Esophagus (tissue), 2 donors: ENCODE data around the gene RPS28. TPM values are rescaled to one million over a fixed set of nuclear protein-coding genes. Genes with fewer than 3 reads are reported as not detected.

ENCODE experiments used
- H3K27ac ChIP-seq, 2 donors: one replicate each; pipeline ENCODE4 v1.5.1; 2013; ENCODE audit warnings: low read depth in 2 of 2, mild to moderate bottlenecking in 2 of 2, inconsistent platforms in 1 of 2, low read length in 1 of 2, moderate library complexity in 1 of 2
- H3K27me3 ChIP-seq, 2 donors: one replicate each; pipeline ENCODE4 v1.6.1; 2013; ENCODE audit warnings: low read length in 2 of 2, control low read depth in 1 of 2, mild to moderate bottlenecking in 1 of 2; ENCODE audit not compliant: insufficient read depth in 2 of 2, control insufficient read depth in 1 of 2
- H3K36me3 ChIP-seq, 2 donors: one replicate each; pipeline ENCODE4 v1.6.1; 2013; ENCODE audit warnings: low read length in 1 of 2; ENCODE audit not compliant: control insufficient read depth in 2 of 2, insufficient read depth in 2 of 2
- H3K4me1 ChIP-seq, 2 donors: one replicate each; pipeline ENCODE4 v1.6.1; 2013; ENCODE audit warnings: low read length in 1 of 2; ENCODE audit not compliant: control insufficient read depth in 2 of 2, insufficient read depth in 2 of 2
- H3K4me3 ChIP-seq, 2 donors: one replicate each; pipeline ENCODE4 v1.5.1; 2013; ENCODE audit warnings: low read length in 2 of 2, mild to moderate bottlenecking in 2 of 2, low read depth in 1 of 2, moderate library complexity in 1 of 2
- H3K9me3 ChIP-seq, 2 donors: one replicate each; pipeline ENCODE4 v1.6.1; 2013; ENCODE audit warnings: mild to moderate bottlenecking in 2 of 2, low read depth in 1 of 2, low read length in 1 of 2, moderate library complexity in 1 of 2; ENCODE audit not compliant: control insufficient read depth in 2 of 2, insufficient read depth in 1 of 2
- WGBS, 2 donors: extraction: QIAGEN DNeasy Blood & Tissue Kit; methylation state at CpG; one replicate each; pipeline ENCODE4 v1.1.7; 2013; 5-methylcytosine and 5-hydroxymethylcytosine counted together
- polyA plus RNA-seq, 2 donors: library from polyadenylated mRNA; stranded (reverse); fragments of 200-250 nt; gene quantifications; one replicate each; pipeline ENCODE4 v1.2.3, GENCODE V29; 2013
- donor health status: healthy with polysubstance abuse.
- donor health status: Bipolar disorder and iron deficiency.

RPS28 gene
- polyA plus RNA-seq, 2 donors: 725 to 804 TPM

- Histone ChIP-seq H3K27me3 (no peaks in the 10 kb centered on the region), H3K36me3 (peaks cover 5 to 16% of the 10 kb centered on the region in 2 donors), H3K9me3 (peaks cover 0 to 2% of the 10 kb centered on the region in 2 donors), H3K27ac (no peak overlapping the region), H3K4me1 (peaks cover 2 to 12% of the 10 kb centered on the region in 2 donors), H3K4me3 (peak overlapping the region in 1 of 2 donors; percentile 91)
- 79 to 82% methylated on average over 19 of the region's 19 CpGs for WGBS, 2 donors
Observed at GRCh38 chr19:8319807-8320520, 1.3 kb upstream of the RPS28 start.

GRCh38 chr19:8320564-8321066, 681 bp upstream of the RPS28 start:
- peak overlapping the region; percentile 91 to 94 for H3K4me3 ChIP-seq
- peaks cover 2 to 13% of the 10 kb centered on the region in 2 donors for H3K4me1 ChIP-seq
- peaks cover 0 to 2% of the 10 kb centered on the region in 2 donors for H3K9me3 ChIP-seq
- 1 to 2% methylated on average over 16 of the region's 16 CpGs for WGBS, 2 donors
- peak overlapping the region; percentile 92 to 95 for H3K27ac ChIP-seq
- no peaks in the 10 kb centered on the region for H3K27me3 ChIP-seq
- peaks cover 2 to 15% of the 10 kb centered on the region in 2 donors for H3K36me3 ChIP-seq

- Histone ChIP-seq H3K4me1 (peaks cover 2 to 13% of the 10 kb centered on the region in 2 donors), H3K36me3 (peaks cover 2 to 13% of the 10 kb centered on the region in 2 donors), H3K27me3 (no peaks in the 10 kb centered on the region), H3K9me3 (peaks cover 0 to 7% of the 10 kb centered on the region in 2 donors), H3K4me3 (peak overlapping the region; percentile 91 to 94), H3K27ac (peak overlapping the region; percentile 87 to 95)
- 11 to 12% methylated on average over 27 to 30 of the region's 30 CpGs for WGBS, 2 donors
Observed at GRCh38 chr19:8321986-8322637, 816 bp downstream of the RPS28 start.

GRCh38 chr19:8322638-8322997, 1.3 kb downstream of the RPS28 start:
- peaks cover 2 to 13% of the 10 kb centered on the region in 2 donors for H3K36me3 ChIP-seq
- no peaks in the 10 kb centered on the region for H3K27me3 ChIP-seq
- H3K9me3 ChIP-seq: peaks cover 0 to 8% of the 10 kb centered on the region in 2 donors
- peaks cover 2 to 13% of the 10 kb centered on the region in 2 donors for H3K4me1 ChIP-seq
- 47 to 55% methylated on average over 7 of the region's 7 CpGs for WGBS, 2 donors
- peak overlapping the region; percentile 91 to 94 for H3K4me3 ChIP-seq
- peak overlapping the region in 1 of 2 donors; percentile 33 for H3K27ac ChIP-seq

- Histone ChIP-seq H3K4me1 (peaks cover 2 to 13% of the 10 kb centered on the region in 2 donors), H3K36me3 (peaks cover 2 to 13% of the 10 kb centered on the region in 2 donors), H3K9me3 (peaks cover 0 to 8% of the 10 kb centered on the region in 2 donors), H3K4me3 (no peak overlapping the region), H3K27ac (no peak overlapping the region), H3K27me3 (no peaks in the 10 kb centered on the region)
- 90 to 93% methylated on average over 1 of the region's 1 CpG for WGBS, 2 donors
Observed at GRCh38 chr19:8323781-8324185, 2.5 kb downstream of the RPS28 start.

GRCh38 chr19:8324186-8325050, 3.1 kb downstream of the RPS28 start:
- Histone ChIP-seq H3K4me3 (no peak overlapping the region), H3K9me3 (peaks cover 0 to 8% of the 10 kb centered on the region in 2 donors), H3K27me3 (no peaks in the 10 kb centered on the region), H3K36me3 (peaks cover 2 to 13% of the 10 kb centered on the region in 2 donors), H3K27ac (no peak overlapping the region), H3K4me1 (peaks cover 2 to 13% of the 10 kb centered on the region in 2 donors)
- WGBS, 2 donors: 63 to 70% methylated on average over 17 of the region's 17 CpGs

GRCh38 chr19:8325454-8325853, 4.2 kb downstream of the RPS28 start:
- Histone ChIP-seq H3K27me3 (no peaks in the 10 kb centered on the region), H3K4me1 (peaks cover 2 to 13% of the 10 kb centered on the region in 2 donors), H3K36me3 (peaks cover 2 to 13% of the 10 kb centered on the region in 2 donors), H3K27ac (no peak overlapping the region), H3K9me3 (peaks cover 0 to 8% of the 10 kb centered on the region in 2 donors), H3K4me3 (no peak overlapping the region)
- 85 to 96% methylated on average over 3 of the region's 3 CpGs for WGBS, 2 donors

- Histone ChIP-seq H3K4me3 (no peak overlapping the region), H3K27me3 (peaks cover 0 to 8% of the 10 kb centered on the region in 2 donors), H3K4me1 (peaks cover 3 to 10% of the 10 kb centered on the region in 2 donors), H3K36me3 (no peaks in the 10 kb centered on the region), H3K27ac (no peak overlapping the region), H3K9me3 (peaks cover 0 to 5% of the 10 kb centered on the region in 2 donors)
- 44 to 71% methylated on average over 3 of the region's 3 CpGs for WGBS, 2 donors
Observed at GRCh38 chr19:8329996-8330395, 8.7 kb downstream of the RPS28 start.

GRCh38 chr19:8331263-8331845, 10.1 kb downstream of the RPS28 start:
- H3K9me3 ChIP-seq: peaks cover 0 to 5% of the 10 kb centered on the region in 2 donors
- peaks cover 3 to 14% of the 10 kb centered on the region in 2 donors for H3K4me1 ChIP-seq
- WGBS, 2 donors: 75 to 80% methylated on average over 8 of the region's 8 CpGs
- H3K27ac ChIP-seq: no peak overlapping the region
- H3K4me3 ChIP-seq: no peak overlapping the region
- peaks cover 0 to 8% of the 10 kb centered on the region in 2 donors for H3K27me3 ChIP-seq
- H3K36me3 ChIP-seq: no peaks in the 10 kb centered on the region
